Uterus (tissue), 2 donors: ENCODE data around the gene TROAP.

ENCODE experiments used
- CTCF ChIP-seq, 4 experiments: fragments of 200-600 bp in 2 of 4; fragments of 450-650 bp in 2 of 4; sonication (generic) in 2 of 4; IDR thresholded peaks; one replicate each; pipeline ENCODE4 v1.5.1; 2016 to 2019; ENCODE audit warnings: antibody characterized with exemption in 4 of 4, mild to moderate bottlenecking in 2 of 4, moderate library complexity in 1 of 4
- POLR2A ChIP-seq, 2 donors: fragments of 450-650 bp; IDR thresholded peaks; one replicate each; pipeline ENCODE4 v1.6.1; 2016; ENCODE audit warnings: antibody characterized with exemption in 2 of 2, mild to moderate bottlenecking in 1 of 2, moderate library complexity in 1 of 2

GRCh38 chr12:49325606-49326005 is 2.6 kb downstream of the TROAP start:
- TF ChIP-seq POLR2A (IDR thresholded peaks at IDR 0.05) (no peak), CTCF (IDR thresholded peaks at IDR 0.05) (no peak)
